Right lobe of liver (tissue), 6 donors: ENCODE results near the gene TRMT61A. TPM values are rescaled to one million over a fixed set of nuclear protein-coding genes. Genes with fewer than 3 reads are reported as not detected.
A peak's percentile ranks its signal among the peaks of the same experiment; 100 is the strongest.

ENCODE experiments used
- ATAC-seq, 4 donors: fragments of 200-7000 bp; cut with Tn5 transposase; one replicate each; pipeline ENCODE4 v1.9.1; 2020; ENCODE audit warnings: mild to moderate bottlenecking in 4 of 4, moderate library complexity in 4 of 4
- DNase-seq, 3 donors: peaks; one replicate each; pipeline ENCODE4 v3.0.0-alpha.2; 2020
- H3K27ac ChIP-seq, 3 donors: fragments of 200-600 bp; one replicate each; pipeline ENCODE4 v1.8.0; 2022
- H3K27me3 ChIP-seq, 2 donors: fragments of 200-600 bp; one replicate each; pipeline ENCODE4 v1.8.0; 2022
- H3K36me3 ChIP-seq, 4 donors: fragments of 200-600 bp; sonication (generic) in 1 of 4; one replicate each; pipeline versions ENCODE4 v1.5.1 to v1.8.0; 2017 to 2022; ENCODE audit warnings: control low read depth in 1 of 4
- H3K4me1 ChIP-seq, 4 donors: fragments of 200-600 bp; sonication (generic) in 1 of 4; one replicate each; pipeline versions ENCODE4 v1.5.1 to v1.8.0; 2017 to 2022; ENCODE audit warnings: control low read depth in 1 of 4
- H3K4me3 ChIP-seq, 3 donors: fragments of 200-600 bp; one replicate each; pipeline ENCODE4 v1.8.0; 2022
- H3K9me3 ChIP-seq, 4 donors: fragments of 200-600 bp; sonication (generic) in 1 of 4; one replicate each; pipeline versions ENCODE4 v1.5.1 to v1.8.0; 2017 to 2022; ENCODE audit warnings: control low read depth in 1 of 4
- CTCF ChIP-seq, 4 donors: fragments of 200-600 bp in 3 of 4; fragments of 450-650 bp in 1 of 4; IDR thresholded peaks; one replicate each; pipeline versions ENCODE4 v1.5.1 to v1.8.0; 2016 to 2022; ENCODE audit warnings: antibody characterized with exemption in 4 of 4, mild to moderate bottlenecking in 2 of 4
- POLR2A ChIP-seq: fragments of 450-650 bp; IDR thresholded peaks from one replicate; pipeline ENCODE4 v1.6.1; 2017; ENCODE audit warnings: antibody characterized with exemption, mild to moderate bottlenecking
- WGBS: methylation state at CpG from one replicate; pipeline ENCODE4 v1.1.6; 2018; ENCODE audit warnings: low coverage, low lambda C conversion rate; ENCODE audit not compliant: insufficient coverage; ENCODE audit errors: missing lambda C conversion rate; 5-methylcytosine and 5-hydroxymethylcytosine counted together
- intact Hi-C, 2 donors: fragments of 100-400 bp; cut with DNase I; formaldehyde crosslinking; loops; one replicate each; pipeline versions ENCODE4 v1.11.2 to v1.14.1; 2022
- total RNA-seq, 6 experiments: library from RNA; depleted of rRNA in 2 of 6; stranded (reverse); fragments of >200 nt in 2 of 6; fragmentation: NEBNext Ultra II Directional in 3 of 6; extraction: Animal tissue kit (Norgen Biotek cat#: 25700) in 3 of 6; gene quantifications; one replicate each; pipeline versions ENCODE4 v1.1.0 to v1.2.4, GENCODE V29; 2016 to 2023
- donor health status: DM: no; HTN: yes; CAD: no.
- donor health status: DM: no; HTN: no; CAD: no.
- donor health status: DM: no; HTN: no; CAD: no.
- donor health status: DM: no; HTN: yes; CAD: no.
- donor health status: DM: no; HTN: yes; CAD: no.

The TRMT61A gene
- total RNA-seq, 6 experiments from 2014 or later, result 3.8 to 12.1 (median 4.8) TPM

DNA sequence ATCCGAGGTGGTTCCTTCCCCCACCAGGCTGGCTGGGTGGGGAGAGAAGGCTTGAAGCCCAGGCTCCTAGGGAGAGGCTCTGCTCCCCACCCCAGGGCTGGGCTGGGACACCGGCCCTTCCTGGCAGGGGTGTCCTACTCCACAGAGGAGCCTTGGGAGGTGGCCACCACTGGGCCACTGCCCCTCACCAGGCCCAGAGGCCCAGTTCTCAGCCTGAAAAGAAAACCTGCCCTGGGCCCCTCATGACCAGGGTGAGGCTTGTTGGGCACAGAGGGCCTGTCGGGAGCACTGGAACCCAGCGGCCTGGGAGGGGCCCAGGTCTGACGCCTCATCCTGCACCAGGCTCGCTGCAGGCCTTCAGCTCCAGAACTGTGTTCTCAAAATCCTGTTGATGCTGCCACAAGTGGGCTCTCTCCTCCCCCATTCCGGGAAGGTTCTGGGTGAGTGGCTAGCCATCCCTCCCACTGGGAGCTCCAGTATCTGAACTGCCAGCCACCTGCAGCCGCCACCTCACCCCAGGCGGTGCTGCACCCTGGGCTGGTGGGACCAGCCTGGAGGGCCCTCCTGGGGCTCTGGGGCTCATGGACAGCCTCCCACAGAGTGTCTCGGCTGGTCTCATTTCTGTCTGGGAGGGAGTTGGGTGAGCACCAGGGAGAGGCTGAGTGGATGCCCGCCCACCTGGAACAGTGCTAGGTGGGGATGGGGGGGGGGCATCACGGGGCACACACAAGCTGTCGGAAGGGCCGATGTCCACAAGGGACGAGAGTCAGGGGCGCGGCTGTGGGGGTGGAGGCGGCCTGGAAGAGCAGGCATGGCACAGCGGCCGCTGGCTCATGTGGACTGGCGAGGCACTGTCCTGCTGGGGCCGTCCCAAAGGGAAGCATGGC, 21.7 kb downstream of the TRMT61A start:
- TF ChIP-seq POLR2A, result no peak
- TF ChIP-seq CTCF (IDR thresholded peaks at IDR 0.05), result no peak
- Histone ChIP-seq H3K27ac (peak overlapping the region in 1 of 3 donors; percentile 3), H3K36me3 (no peaks in the 10 kb centered on the region), H3K27me3 (no peaks in the 10 kb centered on the region), H3K4me3 (no peak overlapping the region), H3K9me3 (no peaks in the 10 kb centered on the region), H3K4me1 (no peaks in the 10 kb centered on the region)
- WGBS, result 53% methylated on average over 1 of the region's 22 CpGs
- DNase-seq (peak in 2 of 3 donors; percentile 46), ATAC-seq (no peak)
- intact Hi-C loops, result loop anchor here in 1 of 2 donors (5.0 kb wide), 1 partner anchor 33 kb away; no protein-coding TSS in a partner anchor

GRCh38 chr14:103551338-103551762, 22.4 kb downstream of the TRMT61A start:
- Histone ChIP-seq H3K27ac (peak overlapping the region in 1 of 3 donors; percentile 3), H3K4me1 (no peaks in the 10 kb centered on the region), H3K4me3 (no peak overlapping the region), H3K27me3 (no peaks in the 10 kb centered on the region), H3K9me3 (no peaks in the 10 kb centered on the region), H3K36me3 (no peaks in the 10 kb centered on the region)
- WGBS, result 74% methylated on average over 7 of the region's 17 CpGs
- no peak for TF ChIP-seq POLR2A
- TF ChIP-seq CTCF (IDR thresholded peaks at IDR 0.05), result no peak
- peak; percentile 28 to 59 (median 55) for DNase-seq
- ATAC-seq, result peak; percentile 13 to 72 (median 46)
- intact Hi-C loops, result loop anchor here in 1 of 2 donors (5.0 kb wide), 1 partner anchor 34 kb away; no protein-coding TSS in a partner anchor

DNA sequence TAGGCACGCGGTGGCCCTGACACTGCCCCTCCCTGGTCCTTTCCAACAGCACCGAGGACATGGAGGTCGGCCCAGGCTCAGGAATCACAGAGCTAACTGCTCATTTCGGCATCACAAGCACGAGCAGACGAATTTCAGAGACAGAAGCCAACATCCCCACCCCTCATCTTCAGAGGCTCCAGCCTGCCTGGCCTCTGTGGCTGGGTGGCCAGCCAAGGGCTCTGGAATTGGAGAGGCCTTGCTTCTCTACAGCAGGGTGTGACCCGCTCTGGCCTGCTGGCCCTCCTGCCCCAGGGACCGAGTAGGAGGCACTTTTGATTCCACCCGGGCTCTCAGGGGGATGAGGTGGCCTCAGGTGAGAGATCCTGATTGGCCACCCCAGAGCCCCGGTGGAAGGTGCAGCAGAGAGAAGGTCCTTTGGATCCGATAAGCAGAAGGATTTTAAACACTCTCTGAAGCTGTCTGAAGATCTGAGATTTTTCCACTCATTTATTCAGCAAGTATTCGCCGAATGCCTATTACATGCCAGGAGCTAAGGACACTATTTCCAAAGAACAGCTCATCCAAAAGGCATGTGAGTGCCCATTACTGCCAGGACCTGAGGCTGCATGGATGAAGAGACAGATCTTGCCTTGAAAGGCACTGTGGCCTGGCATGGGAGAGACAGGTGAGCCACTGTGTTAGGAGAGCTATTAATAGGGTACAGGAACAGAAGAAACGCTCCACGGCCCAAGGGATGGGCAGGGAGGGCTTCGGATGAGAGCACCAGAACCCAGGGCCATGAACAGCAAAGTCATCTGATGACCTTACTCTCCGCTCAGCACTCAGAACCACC, 23.2 kb downstream of the TRMT61A start:
- DNase-seq (peak in 2 of 3 donors; percentile 32 to 44), ATAC-seq (no peak)
- TF ChIP-seq CTCF (IDR thresholded peaks at IDR 0.05), result no peak
- TF ChIP-seq POLR2A, result no peak
- intact Hi-C loops, result loop anchor here in 1 of 2 donors (5.0 kb wide), 1 partner anchor 35 kb away; no protein-coding TSS in a partner anchor
- Histone ChIP-seq H3K36me3 (no peaks in the 10 kb centered on the region), H3K4me1 (no peaks in the 10 kb centered on the region), H3K27ac (peak overlapping the region in 1 of 3 donors; percentile 36), H3K9me3 (no peaks in the 10 kb centered on the region), H3K4me3 (no peak overlapping the region), H3K27me3 (no peaks in the 10 kb centered on the region)
- 81% methylated on average over 6 of the region's 18 CpGs for WGBS

DNA sequence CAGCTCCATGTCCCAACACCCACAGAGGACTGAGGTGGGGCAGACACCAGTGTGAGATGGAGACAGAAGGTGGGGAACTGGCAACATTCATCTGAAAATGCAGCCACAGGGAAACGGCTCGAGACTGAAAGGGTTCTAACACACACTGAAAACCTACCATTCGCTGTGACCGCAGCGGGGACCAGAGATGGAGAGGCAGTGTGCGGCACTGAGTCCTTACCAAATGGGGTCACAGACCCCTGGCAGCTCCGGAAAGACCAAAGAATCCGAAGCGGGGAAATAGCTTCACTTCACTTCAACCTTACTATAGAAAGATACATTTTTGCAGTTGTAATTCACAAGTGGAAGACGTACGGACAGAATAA, 23.8 kb downstream of the TRMT61A start:
- Histone ChIP-seq H3K27ac (no peak overlapping the region), H3K36me3 (no peaks in the 10 kb centered on the region), H3K4me3 (no peak overlapping the region), H3K4me1 (no peaks in the 10 kb centered on the region), H3K9me3 (no peaks in the 10 kb centered on the region), H3K27me3 (no peaks in the 10 kb centered on the region)
- DNase-seq (no peak), ATAC-seq (no peak)
- TF ChIP-seq CTCF (IDR thresholded peaks at IDR 0.05) (no peak), POLR2A (no peak)
- intact Hi-C loops, result loop anchor here in 1 of 2 donors (5.0 kb wide), 1 partner anchor 36 kb away; no protein-coding TSS in a partner anchor
- 95% methylated on average over 2 of the region's 11 CpGs for WGBS
